Activated naive CD4-positive, alpha-beta T cell (primary cell): Measurements from ENCODE around the gene DRAM2.
"Not testable (repeated sequence)": the region's sequence is repeated elsewhere in the genome, so short reads cannot be mapped to it uniquely, and the experiment has no call there.

Source experiments
- DNase-seq, 4 experiments: peaks; one replicate each; lab custom pipeline; 2025; lab: John Stamatoyannopoulos, UW

The DRAM2 gene

GRCh38 chr1:111082421-111083203 is 57.3 kb downstream of the DRAM2 start:
- no peak for DNase-seq

- not testable (repeated sequence) for DNase-seq
Measured at GRCh38 chr1:111079329-111079728, 60.6 kb downstream of the DRAM2 start.

GRCh38 chr1:111077312-111077711 is 62.6 kb downstream of the DRAM2 start:
- not testable (repeated sequence) for DNase-seq
